HG03066 (cell line): ENCODE results near the gene UCP2.
A peak's percentile ranks its signal among the peaks of the same experiment; 100 is the strongest.
"Not testable (repeated sequence)": the region's sequence is repeated elsewhere in the genome, so short reads cannot be mapped to it uniquely, and the experiment has no call there.

Source experiments
- ATAC-seq: cut with Tn5 transposase; IDR thresholded peaks from one replicate; pipeline ENCODE4 v1.9.1; 2021; ENCODE audit warnings: low read depth; ENCODE audit not compliant: unreplicated experiment

Gene UCP2

GRCh38 chr11:73996161-73996747, 13.6 kb upstream of the UCP2 start:
- no peak for ATAC-seq

- ATAC-seq = no peak
Observed at GRCh38 chr11:73995731-73996130, 13.1 kb upstream of the UCP2 start.

DNA sequence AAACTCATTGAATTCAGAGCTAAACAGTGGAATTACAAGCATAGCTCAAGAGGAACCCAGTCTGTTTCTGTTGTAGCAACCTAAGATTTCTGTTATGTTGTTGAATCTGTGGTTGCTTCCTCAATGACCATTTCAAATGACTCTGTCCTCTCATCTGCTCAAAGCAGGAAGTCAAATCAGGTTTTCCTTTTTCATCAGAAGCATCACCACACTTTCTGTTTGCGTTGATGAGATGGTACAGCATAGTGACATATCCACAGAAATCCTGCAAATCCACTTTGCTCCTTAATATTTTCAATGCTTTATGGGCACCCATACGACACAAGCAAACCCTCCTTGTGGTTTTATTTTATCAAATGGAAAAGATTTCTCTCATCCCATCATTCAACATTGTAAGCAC, 12.6 kb upstream of the UCP2 start:
- ATAC-seq = no peak

- ATAC-seq = no peak
Observed at GRCh38 chr11:73991471-73992006, 8.9 kb upstream of the UCP2 start.

- no peak for ATAC-seq
Observed at GRCh38 chr11:73990730-73991129, 8.1 kb upstream of the UCP2 start.

GRCh38 chr11:73989156-73989555, 6.5 kb upstream of the UCP2 start:
- no peak for ATAC-seq

GRCh38 chr11:73988227-73988626, 5.6 kb upstream of the UCP2 start:
- ATAC-seq = no peak

DNA sequence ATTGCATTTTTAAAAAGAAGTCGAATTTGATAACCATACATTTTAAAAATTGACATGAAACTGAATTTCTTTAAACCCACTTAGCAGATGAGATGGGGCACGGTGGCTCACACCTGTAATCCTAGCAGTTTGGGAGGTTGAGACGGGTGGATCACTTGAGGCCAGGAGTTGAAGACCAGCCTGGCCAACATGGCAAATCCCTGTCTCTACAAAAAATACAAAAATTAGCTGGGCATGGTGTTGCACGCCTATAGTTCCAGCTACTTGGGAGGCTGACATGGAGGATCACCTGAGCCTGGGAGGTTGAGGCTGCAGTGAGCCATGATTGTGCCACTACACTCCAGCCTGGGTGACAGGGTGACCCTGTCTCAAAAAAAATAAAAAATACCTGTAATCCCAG, 3.0 kb upstream of the UCP2 start:
- ATAC-seq = not testable (repeated sequence)

- no peak for ATAC-seq
Observed at GRCh38 chr11:73983741-73984538, 1.3 kb upstream of the UCP2 start.

- ATAC-seq = peak; percentile 68
Observed at GRCh38 chr11:73982990-73983740, 522 bp upstream of the UCP2 start.

- ATAC-seq = no peak
Observed at GRCh38 chr11:73981051-73981805, 1.4 kb downstream of the UCP2 start.

DNA sequence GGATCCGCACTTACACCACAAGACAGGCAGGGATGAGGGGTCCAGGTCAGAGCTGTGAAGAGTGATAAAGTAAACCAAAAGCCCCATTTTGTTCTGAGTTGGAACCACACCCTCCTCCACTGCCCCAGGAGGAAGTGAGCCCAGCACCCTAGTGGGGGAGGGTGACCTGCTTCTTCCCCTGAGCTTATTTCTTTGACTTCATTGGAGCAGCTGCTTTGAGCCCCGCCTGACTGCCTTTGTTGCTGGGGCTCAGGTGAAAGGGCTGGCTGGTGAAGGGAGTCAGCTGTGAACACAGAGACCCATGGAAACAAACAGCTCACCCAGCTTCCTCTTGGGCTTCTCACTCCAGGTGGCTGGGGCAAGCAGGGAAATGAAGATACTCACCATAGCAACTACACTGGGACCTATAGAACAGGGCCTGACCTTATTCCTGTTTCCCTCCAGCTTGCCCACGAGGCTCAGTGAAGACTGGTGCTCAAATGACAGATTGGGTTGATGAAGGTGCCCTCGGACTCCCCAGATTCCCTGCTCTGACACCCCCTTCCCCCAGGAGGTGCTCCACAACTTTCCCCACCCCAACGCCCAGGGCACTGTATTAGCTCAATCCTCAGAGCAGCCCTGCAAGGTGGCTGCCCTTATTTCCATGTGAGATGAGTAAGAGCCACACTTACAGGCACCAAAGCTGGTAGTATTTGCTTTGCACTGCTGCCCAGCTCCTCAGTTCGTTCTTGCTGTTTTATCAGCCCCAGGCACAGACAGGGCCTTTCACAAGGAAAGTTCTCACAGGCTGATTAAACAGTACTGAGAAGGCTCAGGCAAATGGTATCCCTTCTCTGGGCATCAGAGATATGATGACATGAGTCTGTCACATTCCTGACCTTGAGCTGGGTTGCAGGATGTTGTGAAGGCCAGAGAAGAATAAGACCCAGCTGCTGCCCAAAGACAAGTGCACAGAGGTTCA, 2.4 kb downstream of the UCP2 start:
- ATAC-seq = peak; percentile 38

- no peak for ATAC-seq
Observed at GRCh38 chr11:73978576-73979086, 4.0 kb downstream of the UCP2 start.

GRCh38 chr11:73977856-73978519, 4.7 kb downstream of the UCP2 start:
- ATAC-seq = no peak

DNA sequence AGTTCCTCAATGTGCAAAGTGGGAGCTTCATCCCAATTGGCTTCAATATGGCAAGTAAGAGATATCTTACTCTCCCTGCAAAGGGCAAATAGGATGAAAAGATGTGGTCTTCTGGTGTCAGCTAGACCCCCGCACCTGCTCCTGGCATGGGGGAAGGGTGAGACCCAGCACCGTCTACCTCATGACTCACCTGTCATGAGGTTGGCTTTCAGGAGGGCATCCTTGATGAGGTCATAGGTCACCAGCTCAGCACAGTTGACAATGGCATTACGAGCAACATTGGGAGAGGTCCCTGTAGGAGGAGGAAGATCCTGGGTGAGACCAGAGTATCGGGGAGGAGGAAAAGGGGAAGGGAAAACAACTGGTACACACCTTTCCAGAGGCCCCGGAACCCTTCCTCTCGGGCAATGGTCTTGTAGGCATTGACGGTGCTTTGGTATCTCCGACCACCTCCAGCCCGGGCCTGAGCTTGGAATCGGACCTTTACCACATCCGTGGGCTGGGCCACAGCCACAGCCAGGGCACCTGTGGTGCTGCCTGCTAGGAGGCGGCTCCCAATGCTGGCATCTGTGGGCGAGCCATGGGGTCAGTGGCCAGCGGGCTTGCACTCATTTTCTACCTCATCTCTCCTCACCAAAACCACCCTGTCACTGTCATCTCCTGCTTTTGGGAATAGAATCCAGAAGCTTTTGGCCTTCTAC, 6.0 kb downstream of the UCP2 start:
- ATAC-seq = no peak

DNA sequence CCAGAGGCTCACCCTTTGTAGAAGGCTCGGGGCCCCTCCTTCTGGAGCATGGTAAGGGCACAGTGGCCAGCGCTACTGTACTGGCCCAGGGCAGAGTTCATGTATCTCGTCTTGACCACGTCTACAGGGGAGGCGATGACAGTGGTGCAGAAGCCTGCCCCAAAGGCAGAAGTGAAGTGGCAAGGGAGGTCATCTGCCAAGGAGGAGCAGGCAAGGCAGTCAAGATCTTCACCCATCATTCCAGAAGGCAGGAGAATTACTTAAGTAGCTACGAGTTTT, 7.2 kb downstream of the UCP2 start:
- ATAC-seq = no peak

GRCh38 chr11:73974604-73975478, 7.8 kb downstream of the UCP2 start:
- ATAC-seq = no peak
